ENCODE data around the gene PPFIBP1. TPM values are rescaled to one million over a fixed set of nuclear protein-coding genes. Genes with fewer than 3 reads are reported as not detected.
"Not testable (repeated sequence)": the region's sequence is repeated elsewhere in the genome, so short reads cannot be mapped to it uniquely, and the experiment has no call there.

PPFIBP1 gene
- total RNA-seq, 1 donor from 2014 or later = 31.1 TPM

DNA sequence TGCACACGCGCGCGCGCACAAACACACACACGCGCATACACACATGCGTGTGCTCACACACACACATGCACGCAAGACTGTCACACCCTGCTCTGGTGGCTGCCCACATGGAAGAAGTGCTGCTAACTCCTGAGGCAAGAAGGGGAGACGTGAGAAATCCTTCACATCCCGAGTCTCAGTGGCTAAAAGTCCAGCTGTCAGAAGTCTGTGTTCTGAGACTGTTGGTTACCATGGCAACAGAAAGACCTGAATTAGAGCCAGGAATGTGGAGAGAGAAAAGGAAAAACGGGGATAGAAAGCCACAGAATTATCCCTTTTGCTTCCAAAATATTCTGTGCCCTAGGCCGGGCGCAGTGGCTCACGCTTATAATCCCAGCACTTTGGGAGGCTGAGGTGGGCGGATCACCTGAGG is 71.2 kb downstream of the PPFIBP1 start:
- H3K36me3 ChIP-seq (ENCODE audit: control insufficient read depth, insufficient read depth, low read length) = no peaks in the 10 kb centered on the region
- no peak overlapping the region for H3K4me3 ChIP-seq (ENCODE audit: low read depth, low read length)
- FAIRE-seq (no peak), DNase-seq (ENCODE audit: low read depth) (no peak)
- TF ChIP-seq, protein P1, sequence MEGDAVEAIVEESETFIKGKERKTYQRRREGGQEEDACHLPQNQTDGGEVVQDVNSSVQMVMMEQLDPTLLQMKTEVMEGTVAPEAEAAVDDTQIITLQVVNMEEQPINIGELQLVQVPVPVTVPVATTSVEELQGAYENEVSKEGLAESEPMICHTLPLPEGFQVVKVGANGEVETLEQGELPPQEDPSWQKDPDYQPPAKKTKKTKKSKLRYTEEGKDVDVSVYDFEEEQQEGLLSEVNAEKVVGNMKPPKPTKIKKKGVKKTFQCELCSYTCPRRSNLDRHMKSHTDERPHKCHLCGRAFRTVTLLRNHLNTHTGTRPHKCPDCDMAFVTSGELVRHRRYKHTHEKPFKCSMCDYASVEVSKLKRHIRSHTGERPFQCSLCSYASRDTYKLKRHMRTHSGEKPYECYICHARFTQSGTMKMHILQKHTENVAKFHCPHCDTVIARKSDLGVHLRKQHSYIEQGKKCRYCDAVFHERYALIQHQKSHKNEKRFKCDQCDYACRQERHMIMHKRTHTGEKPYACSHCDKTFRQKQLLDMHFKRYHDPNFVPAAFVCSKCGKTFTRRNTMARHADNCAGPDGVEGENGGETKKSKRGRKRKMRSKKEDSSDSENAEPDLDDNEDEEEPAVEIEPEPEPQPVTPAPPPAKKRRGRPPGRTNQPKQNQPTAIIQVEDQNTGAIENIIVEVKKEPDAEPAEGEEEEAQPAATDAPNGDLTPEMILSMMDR (IDR thresholded peaks at IDR 0.05; ENCODE audit: insufficient read depth, low read length, severe bottlenecking) = no peak
- no peaks in the 10 kb centered on the region for H3K27me3 ChIP-seq (ENCODE audit: control insufficient read depth, insufficient read depth, low read length)

DNA sequence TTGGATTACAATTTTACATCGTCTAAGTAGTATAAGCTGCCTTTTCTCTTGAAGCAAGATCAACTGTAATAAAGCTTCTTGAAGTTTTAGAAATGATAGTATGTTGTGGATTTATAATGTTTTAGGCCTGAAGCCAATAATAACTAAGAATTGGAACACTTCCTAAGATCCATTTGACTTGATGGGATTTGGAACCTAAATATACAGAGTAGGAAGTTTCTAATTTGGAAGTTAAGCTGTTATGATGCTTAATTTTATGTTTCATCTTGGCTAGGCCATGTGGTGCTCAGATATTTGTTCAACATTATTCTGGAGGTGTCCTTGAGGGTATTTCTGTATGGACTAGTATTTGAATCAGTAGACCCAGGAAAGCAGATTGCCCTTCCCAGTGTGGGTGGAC is 74.9 kb downstream of the PPFIBP1 start:
- H3K27me3 ChIP-seq (ENCODE audit: control insufficient read depth, insufficient read depth, low read length); DNase-seq (ENCODE audit: low read depth); H3K36me3 ChIP-seq (ENCODE audit: control insufficient read depth, insufficient read depth, low read length); H3K4me3 ChIP-seq (ENCODE audit: low read depth, low read length); FAIRE-seq: not testable (repeated sequence)

DNA sequence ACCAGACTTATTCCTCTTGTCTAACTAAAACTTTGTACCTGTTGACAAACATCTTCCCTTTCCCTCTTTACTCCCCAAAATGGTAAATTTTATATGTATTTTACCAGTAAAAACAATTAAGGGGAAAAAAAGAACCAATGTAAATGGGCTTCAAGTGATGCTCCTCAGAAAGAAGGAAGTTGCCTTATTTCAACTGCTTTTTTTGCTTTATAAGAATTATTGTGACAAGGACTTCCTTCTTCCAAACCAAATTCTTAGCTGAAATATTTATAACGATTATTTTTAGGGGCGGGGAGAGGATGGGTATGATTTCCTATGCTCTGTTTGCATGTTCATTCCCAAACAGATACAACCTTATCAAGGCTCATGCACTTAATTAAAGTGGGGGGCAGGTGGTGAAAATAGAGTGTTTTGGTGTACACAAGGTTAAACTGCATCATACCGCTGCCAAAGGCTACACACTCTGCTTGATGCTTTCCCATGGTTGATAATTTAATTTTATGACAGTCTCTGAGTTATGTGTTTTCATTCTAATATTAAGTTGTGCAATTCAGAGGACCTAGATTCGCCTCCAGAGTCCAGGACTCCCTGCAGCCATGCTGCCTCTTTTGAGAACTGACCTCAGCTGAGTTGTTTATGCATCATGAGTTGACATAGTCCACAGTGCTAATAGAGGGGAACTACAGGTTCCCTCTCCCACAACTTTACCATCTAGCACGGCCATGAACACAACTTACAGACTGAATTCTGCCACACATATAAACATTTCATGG is 77.2 kb downstream of the PPFIBP1 start:
- not testable (repeated sequence) for FAIRE-seq; H3K27me3 ChIP-seq (ENCODE audit: control insufficient read depth, insufficient read depth, low read length); H3K4me3 ChIP-seq (ENCODE audit: low read depth, low read length); H3K36me3 ChIP-seq (ENCODE audit: control insufficient read depth, insufficient read depth, low read length); DNase-seq (ENCODE audit: low read depth)

DNA sequence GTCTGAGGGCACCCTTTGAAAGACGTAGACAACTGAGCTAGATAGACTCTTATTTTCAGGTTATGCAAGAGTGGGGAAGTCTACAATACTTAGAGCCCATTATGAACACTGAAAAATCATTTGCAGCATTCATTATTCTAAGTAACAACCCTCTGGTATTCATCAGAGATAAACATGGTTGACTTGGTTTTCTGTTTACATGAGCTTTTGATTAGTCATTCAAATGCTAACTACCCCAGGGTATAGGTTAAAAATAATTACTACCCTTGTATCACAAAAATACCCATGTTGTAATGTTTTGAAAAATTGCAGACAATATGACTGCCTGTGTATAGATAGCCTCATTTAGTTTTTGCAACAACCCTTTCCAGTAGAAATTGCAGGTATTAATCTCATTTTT is 78.5 kb downstream of the PPFIBP1 start:
- DNase-seq (ENCODE audit: low read depth) (peak; percentile 41), FAIRE-seq (no peak)
- TF ChIP-seq, protein P1 (IDR thresholded peaks at IDR 0.05; ENCODE audit: insufficient read depth, low read length, severe bottlenecking) = no peak
- Histone ChIP-seq H3K27me3 (ENCODE audit: control insufficient read depth, insufficient read depth, low read length) (no peaks in the 10 kb centered on the region), H3K36me3 (ENCODE audit: control insufficient read depth, insufficient read depth, low read length) (no peaks in the 10 kb centered on the region), H3K4me3 (ENCODE audit: low read depth, low read length) (no peak overlapping the region)

DNA sequence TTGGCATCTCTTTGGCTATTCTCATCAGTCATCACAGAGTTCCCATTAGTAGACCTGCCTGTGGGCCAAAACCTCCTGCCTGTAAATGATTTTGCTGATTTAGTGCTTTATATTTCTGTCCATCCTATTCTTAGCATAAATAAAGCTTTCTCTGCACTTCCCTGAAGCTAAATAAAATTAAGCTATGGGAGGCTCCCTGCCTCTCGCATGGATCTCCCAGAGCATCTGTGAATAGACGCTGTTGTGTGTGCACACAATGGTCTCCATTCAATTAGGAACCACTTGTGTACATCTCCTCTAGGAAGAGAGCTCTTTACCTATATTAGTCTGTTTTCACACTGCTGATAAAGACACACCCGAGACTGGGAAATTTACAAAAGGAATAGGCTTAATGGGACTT is 80.4 kb downstream of the PPFIBP1 start:
- no peak for FAIRE-seq

DNA sequence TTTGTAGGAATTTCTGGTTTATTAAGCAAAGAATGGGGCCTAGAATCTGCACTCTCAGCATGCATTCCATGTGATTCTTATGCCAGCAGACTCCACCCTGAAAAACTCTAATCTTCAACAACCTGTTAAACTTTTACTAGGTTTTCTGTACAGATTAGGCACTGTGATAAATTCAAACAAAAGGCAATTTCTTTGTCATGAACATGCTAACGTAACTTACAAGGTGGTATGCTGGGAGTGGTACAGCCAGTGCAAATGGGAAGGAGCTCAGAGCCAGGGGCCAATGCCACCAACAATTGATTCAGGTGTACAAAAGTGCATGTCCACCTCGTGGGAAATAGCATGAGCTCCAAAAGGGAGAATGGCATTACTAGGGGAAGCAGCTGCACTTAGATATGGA is 83.0 kb downstream of the PPFIBP1 start:
- FAIRE-seq = no peak
- no peaks in the 10 kb centered on the region for H3K27me3 ChIP-seq (ENCODE audit: control insufficient read depth, insufficient read depth, low read length)
- H3K4me3 ChIP-seq (ENCODE audit: low read depth, low read length) = no peak overlapping the region
- H3K36me3 ChIP-seq (ENCODE audit: control insufficient read depth, insufficient read depth, low read length) = no peaks in the 10 kb centered on the region
- DNase-seq (ENCODE audit: low read depth) = no peak
- TF ChIP-seq, protein P1 (IDR thresholded peaks at IDR 0.05; ENCODE audit: insufficient read depth, low read length, severe bottlenecking) = no peak

More for the DNA sequence above, 80.4 kb downstream of the PPFIBP1 start:
- Histone ChIP-seq H3K36me3 (ENCODE audit: control insufficient read depth, insufficient read depth, low read length) (no peaks in the 10 kb centered on the region), H3K27me3 (ENCODE audit: control insufficient read depth, insufficient read depth, low read length) (no peaks in the 10 kb centered on the region), H3K4me3 (ENCODE audit: low read depth, low read length) (no peak overlapping the region)
- TF ChIP-seq, protein P1 (IDR thresholded peaks at IDR 0.05; ENCODE audit: insufficient read depth, low read length, severe bottlenecking) = no peak
- DNase-seq (ENCODE audit: low read depth) = no peak

DNA sequence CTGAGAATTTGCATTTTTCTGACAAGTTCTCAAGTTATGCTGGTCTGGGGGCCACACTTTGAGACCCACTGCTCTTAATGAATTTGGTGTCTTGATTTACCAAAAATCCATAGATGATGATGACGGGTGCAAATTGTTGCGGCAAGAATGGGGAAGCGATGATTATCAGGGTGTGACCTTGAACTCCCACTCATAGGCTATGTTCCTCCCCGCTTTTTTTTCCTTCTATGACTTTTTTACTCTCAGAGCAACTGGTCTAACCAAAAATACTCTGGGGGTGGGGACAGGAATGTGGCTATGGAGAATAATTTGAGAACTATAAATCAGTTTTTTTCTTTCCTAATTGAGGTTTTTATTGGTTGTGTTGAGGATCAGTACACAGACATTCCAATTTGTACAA is 83.6 kb downstream of the PPFIBP1 start:
- Histone ChIP-seq H3K36me3 (ENCODE audit: control insufficient read depth, insufficient read depth, low read length) (no peaks in the 10 kb centered on the region), H3K27me3 (ENCODE audit: control insufficient read depth, insufficient read depth, low read length) (no peaks in the 10 kb centered on the region), H3K4me3 (ENCODE audit: low read depth, low read length) (no peak overlapping the region)
- no peak for DNase-seq (ENCODE audit: low read depth)
- TF ChIP-seq, protein P1 (IDR thresholded peaks at IDR 0.05; ENCODE audit: insufficient read depth, low read length, severe bottlenecking) = no peak
- no peak for FAIRE-seq

All from bronchial epithelial cell (primary cell).